NCI-H2196 treated with DMSO at 0.1 percent for 48 hours (cell line): ENCODE measurements around the gene LRRC34.
A peak's percentile ranks its signal among the peaks of the same experiment; 100 is the strongest.

ENCODE experiments used
- DNase-seq: peaks from one replicate; lab custom pipeline; 2025; ENCODE audit not compliant: unreplicated experiment; lab: John Stamatoyannopoulos, UW

LRRC34 gene

DNA sequence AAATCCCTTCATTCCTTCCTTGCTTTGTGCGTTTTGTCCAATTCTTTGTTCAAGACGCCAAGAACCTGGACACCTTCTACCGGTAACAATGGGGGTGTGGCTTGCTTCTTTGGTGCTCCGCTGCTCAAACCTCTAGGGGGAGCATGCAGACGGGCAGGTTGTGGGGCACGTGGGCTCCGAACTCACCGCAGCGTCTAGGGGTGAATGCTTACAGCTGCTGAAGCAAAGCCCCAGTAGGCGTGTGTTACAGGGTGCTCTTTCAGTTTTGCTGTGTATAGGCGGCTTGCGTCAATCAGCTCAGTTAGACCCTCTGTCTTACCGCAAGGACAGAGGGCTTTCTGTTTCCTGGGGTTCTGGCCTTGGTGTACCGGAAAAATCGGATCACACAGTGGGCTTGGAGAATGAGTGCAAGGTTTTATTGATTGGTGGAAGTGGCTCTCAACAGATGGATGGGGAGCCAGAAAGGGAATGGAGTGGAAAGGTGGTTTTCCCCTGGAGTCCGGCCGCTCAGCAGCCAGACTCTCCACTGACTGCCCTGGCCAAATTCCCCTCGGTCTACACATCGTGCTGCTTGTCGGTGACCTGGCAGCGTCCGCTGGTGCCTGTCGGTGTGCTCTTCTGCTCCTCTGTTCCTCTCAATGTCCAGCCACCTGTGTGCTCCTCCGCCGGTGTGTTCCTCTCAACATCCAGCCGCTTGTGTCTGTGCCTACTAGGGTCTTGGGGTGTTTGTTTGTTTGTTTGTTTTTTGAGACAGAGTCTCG lies 1.2 kb upstream of the LRRC34 start:
- peak; percentile 81 for DNase-seq

- no peak for DNase-seq
Observed at GRCh38 chr3:169813278-169813677, 574 bp upstream of the LRRC34 start.

GRCh38 chr3:169811631-169812331 lies 923 bp downstream of the LRRC34 start:
- peak; percentile 34 for DNase-seq

- DNase-seq = no peak
Observed at GRCh38 chr3:169809230-169809795, 3.4 kb downstream of the LRRC34 start.

DNA sequence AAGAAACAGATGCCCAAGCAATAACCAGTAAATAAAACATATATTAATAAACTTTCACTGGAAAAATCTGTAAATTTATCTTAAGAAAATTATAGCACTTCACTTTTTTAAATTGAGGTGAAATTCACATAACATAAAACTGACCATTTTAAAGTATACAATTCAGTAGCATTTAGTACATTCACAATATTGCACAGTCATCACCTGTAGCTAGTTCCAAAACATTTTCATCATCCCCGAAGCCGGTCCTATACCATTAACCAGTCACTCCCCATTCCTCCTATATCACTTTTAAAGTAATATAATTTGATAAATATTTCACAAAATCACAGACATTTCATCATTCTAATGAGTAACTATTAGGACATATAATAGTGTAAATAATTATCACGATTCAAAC lies 8.0 kb downstream of the LRRC34 start:
- DNase-seq = no peak

DNA sequence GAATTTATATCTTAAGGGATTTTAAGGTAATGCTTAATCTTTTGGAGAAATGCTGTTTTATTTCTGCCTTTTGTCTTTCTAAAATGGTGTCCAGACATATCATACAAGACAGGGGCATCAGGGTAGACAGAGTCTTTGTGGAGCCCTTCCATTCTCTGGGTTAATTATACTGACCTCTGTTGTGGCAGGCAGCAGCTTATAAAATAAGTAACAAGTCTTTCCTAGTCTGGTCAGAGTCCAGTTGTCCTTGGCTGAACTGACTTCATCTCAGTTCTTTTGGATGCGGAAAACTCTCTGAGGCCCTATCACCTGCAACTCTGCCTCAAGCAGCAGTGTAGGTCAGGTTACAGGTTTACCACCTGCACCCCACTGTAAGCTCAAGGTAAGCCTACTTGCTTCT lies 20.3 kb downstream of the LRRC34 start:
- no peak for DNase-seq

DNA sequence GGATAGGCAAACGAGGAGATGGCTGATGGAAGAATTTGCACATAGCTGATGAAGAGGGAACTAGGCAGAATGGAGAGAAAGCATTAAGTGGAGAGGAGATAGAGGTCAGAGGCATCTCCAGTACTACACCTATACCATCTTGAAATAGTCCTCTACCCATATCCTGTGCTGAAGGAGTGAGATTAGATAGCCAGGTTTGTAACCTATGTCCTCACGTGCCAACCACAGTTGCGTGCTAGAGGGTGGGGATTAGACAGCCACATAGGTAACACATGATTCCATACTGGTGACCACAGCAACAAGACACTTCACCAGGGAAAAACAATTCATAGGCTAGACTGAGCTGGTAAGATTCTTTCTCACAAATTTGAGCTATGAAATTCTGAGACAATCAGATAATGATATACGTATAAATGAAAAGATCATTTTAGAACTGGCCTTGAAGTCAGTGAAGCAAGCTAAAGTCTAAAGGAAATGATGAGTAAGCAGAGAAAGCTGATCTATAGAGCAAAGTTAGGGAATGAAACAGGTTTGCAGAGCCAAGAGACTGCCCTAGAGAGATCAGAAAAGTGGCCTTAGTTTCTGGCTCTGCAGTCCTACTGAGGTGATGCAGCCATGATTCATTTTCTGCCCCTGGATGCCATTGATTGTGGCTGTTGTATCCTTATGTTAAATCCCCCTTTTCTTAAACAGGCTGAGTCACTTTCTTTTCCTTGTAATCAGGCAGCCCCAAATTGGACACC lies 21.8 kb downstream of the LRRC34 start:
- DNase-seq = no peak

- no peak for DNase-seq
Observed at GRCh38 chr3:169790219-169790618, 22.5 kb downstream of the LRRC34 start.

GRCh38 chr3:169787791-169788190 lies 24.9 kb downstream of the LRRC34 start:
- DNase-seq = no peak

- DNase-seq = no peak
Observed at GRCh38 chr3:169787120-169787519, 25.6 kb downstream of the LRRC34 start.

DNA sequence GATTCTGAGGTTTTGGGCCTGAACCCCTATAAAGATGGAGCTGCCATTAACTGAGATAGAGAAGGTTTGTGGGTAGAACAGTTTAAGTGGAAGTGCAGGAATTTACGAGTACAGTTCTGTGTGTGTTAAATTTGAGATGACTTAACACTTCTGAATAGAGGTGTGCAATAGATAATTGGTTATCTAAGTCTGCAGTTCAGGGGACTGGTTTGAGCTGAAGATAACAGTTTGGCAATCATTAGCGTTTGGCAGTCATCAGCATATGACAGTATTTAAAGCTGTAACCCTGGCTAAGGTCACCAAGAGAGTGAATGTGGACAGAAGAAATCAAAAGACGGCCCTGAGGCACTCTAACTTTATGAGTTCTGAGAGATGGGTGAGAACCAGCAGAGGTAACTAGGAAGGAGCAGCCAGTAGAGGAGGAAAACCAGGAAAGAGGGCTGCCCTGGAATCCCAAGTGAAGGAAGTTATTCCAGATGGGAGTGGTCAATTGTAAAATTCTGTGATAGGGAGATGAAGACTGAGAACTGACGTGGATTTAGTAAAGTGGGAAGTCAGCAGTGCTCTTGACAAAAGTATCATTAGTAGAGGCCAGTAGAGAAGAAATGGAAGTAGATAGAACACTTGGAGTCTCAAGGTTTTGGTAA lies 31.4 kb downstream of the LRRC34 start:
- DNase-seq = no peak

- no peak for DNase-seq
Observed at GRCh38 chr3:169780742-169781141, 32.0 kb downstream of the LRRC34 start.

DNA sequence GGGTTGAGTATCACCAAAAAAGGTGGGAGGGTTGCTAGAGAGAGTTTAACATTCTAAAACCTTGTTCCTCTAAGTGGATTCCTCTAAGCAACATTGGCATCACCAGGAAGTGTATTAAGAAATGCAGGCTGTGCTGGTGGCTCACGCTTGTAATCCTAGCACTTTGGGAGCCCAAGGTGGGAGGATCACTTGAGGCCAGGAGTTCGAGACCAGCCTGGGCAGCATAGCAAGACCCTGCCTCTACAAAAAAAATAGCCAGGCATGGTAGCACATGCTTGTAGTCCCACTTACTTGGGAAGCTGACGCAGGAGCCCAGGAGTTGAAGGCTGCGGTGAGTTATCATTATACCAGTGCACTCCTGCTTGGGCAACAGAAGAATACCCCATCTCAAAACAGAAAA lies 34.9 kb downstream of the LRRC34 start:
- no peak for DNase-seq

- no peak for DNase-seq
Observed at GRCh38 chr3:169774186-169774585, 38.5 kb downstream of the LRRC34 start.

DNA sequence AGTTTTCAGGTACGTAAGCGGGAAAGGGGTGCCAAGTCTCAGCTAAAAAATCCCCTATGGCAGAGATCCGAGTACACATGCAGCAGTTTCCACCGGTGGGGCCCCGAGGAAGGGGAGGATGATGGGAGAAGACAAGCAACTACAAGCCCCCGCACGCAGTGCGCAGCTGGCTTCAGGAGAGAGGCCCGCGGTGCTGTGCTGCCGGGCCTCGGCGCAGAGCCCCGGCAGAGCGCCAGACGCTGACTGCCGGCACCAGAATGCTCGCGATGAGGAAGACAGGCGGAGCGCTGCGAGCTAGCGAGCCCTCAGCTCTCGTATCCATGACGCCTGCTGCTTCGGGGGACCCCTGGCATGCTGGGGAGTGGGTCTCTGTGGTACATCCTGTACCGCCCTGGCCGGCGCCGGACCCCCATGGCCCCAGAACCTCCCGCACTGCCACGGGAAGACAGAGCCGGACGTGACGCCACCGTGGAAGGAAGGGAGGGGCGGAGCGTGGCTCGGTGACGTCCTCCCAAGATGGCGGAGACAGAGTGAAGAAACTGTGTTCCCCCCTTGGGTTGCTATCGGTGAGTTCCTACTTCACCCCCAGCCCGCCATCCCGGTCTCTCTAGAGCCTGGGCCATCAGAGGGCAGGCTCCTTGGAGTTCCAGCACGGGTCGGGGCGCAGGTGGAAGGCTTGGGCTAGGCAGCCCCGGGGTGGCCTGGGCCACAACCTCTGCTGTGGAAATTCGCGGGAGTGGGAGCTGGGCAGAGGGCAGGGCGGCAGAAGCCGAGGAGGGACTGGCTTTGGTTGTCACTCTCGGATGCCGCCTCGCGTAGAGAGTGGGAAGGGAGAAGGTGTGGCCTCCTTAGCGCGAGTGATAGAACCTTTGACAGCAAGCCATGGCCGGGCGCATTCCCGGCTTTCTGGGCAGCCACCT lies 39.5 kb downstream of the LRRC34 start, which contains the start of gene MYNN:
TSS of gene MYNN (plus strand) at position 500 of the 920 bp plus-strand sequence. CDS start 900 bp downstream, outside the sequence.
- DNase-seq = peak; percentile 85

- DNase-seq = peak; percentile 83
Observed at GRCh38 chr3:169772305-169772896, 40.3 kb downstream of the LRRC34 start.

DNA sequence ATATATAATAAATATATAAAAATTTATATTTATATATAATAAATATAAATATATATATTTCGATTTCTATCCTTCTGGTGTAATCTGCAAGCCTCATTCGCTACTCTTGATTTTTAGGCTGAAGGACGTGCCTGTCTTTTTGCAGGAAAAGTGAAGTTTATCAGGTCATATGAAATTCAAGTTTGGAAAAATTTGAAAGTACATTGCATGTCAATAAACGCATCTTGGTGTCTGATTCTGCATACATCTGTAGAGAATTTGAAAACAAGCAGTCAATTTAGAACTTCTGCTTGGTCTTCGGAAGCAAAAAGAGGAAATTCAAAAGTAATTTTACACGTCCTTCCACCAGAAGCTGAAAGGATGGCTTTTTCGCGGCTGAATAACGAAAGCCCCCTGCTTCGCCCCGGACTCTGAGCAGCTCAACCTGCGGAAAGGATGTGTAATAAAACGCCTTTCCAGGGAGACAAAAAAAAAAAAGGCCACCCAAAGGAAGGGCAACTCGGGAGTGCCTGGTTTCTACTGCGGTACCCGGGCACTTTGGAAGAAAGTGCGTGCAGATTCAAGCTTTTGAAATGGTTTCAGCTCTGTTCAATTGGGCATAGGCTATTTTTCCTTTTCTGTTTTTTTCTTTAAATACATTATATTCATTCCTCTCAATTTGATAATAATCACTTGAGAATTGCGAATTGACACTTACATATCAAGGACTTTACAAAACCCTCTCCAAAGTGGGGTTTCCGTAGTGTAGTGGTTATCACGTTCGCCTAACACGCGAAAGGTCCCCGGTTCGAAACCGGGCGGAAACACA lies 41.0 kb downstream of the LRRC34 start:
- DNase-seq = peak; percentile 51

- no peak for DNase-seq
Observed at GRCh38 chr3:169769287-169770181, 43.2 kb downstream of the LRRC34 start, which contains the start of gene ACTRT3. Gene ACTRT3 (minus strand): TSS chr3:169769561. CDS start chr3:169769520, 41 bp downstream.
